Measurements from ENCODE around the gene FGF21.
"Not testable (repeated sequence)": the region's sequence is repeated elsewhere in the genome, so short reads cannot be mapped to it uniquely, and the experiment has no call there.

The FGF21 gene

DNA sequence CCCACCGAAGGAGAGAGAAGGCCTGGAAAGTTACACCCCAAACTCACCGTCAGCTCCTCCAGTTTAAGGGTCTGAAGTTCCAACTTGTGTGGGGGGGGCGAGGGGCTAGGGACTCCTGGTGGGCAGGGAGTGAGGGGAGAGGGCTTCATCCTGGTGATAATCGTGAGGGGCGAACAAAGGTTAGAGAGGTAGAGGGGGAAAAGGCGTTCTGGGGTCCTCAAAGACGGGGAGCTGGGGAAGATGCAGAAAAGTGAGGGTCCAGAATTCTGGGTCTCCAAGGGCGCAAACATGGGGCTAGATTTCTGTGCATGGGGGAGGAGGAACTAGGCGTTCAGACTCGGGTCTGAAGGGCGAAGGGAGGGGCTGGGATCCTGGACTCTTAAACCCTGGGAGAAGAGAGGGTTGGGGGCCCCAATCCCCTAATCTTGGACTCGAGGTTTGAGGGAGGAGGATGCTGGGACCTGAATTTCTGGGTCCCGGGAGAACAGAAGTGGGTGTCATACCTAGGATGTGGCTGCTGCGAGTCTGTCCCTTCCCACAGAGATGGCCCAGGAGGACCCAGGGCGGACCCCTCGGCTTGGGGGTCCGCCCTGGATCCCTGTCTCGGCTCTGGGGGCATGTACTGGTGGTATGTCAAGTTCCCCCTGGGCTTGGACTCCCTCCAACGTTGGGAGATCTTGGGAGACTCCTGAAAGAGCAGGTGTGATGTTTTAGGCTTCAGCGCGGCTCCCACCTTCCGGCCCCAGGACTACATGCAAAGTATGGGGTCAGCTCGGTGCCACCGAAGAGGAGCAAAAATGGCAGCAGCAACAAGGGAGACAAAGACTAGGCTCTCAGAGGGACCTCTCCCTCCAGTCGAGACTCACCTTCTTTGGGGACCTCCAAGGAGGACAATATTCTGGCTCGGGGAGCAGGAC is 40.3 kb upstream of the FGF21 start:
- TF ChIP-seq, protein P1, sequence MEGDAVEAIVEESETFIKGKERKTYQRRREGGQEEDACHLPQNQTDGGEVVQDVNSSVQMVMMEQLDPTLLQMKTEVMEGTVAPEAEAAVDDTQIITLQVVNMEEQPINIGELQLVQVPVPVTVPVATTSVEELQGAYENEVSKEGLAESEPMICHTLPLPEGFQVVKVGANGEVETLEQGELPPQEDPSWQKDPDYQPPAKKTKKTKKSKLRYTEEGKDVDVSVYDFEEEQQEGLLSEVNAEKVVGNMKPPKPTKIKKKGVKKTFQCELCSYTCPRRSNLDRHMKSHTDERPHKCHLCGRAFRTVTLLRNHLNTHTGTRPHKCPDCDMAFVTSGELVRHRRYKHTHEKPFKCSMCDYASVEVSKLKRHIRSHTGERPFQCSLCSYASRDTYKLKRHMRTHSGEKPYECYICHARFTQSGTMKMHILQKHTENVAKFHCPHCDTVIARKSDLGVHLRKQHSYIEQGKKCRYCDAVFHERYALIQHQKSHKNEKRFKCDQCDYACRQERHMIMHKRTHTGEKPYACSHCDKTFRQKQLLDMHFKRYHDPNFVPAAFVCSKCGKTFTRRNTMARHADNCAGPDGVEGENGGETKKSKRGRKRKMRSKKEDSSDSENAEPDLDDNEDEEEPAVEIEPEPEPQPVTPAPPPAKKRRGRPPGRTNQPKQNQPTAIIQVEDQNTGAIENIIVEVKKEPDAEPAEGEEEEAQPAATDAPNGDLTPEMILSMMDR (IDR thresholded peaks at IDR 0.05; ENCODE audit: low read depth, low read length, missing control alignments) = no peak
- H3K4me3 ChIP-seq (replicated peaks; ENCODE audit: low read depth, low read length) = peak overlapping the region; percentile 54
- DNase-seq (ENCODE audit: extremely low read depth, low read depth) = no peak

DNA sequence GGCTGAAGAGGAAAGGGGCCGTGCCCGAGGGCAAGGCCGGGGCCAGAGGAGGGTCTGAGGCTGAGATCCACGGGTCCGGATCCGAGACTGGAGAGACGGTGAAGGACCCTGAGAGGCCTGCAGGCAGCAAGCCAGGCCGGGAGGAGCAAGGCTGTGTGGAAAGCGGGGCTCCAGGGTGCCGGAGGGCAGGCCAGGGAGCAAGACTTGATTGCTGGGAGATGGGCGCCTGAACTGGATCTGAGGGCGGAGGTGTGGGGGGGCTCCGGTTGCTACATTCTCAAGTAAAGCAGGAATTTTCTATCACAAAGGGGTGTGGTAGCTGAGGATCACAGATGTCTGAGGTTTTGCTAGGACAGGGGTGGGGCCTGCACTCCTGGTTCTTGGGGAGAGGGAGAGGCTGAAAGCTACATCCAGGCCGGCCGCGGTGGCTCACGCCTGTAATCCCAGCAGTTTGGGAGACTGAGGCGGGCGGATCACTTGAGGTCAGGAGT is 39.6 kb upstream of the FGF21 start:
- peak overlapping the region; percentile 54 for H3K4me3 ChIP-seq (replicated peaks; ENCODE audit: low read depth, low read length)
- DNase-seq (ENCODE audit: extremely low read depth, low read depth) = no peak
- TF ChIP-seq, protein P1 (IDR thresholded peaks at IDR 0.05; ENCODE audit: low read depth, low read length, missing control alignments) = no peak

DNA sequence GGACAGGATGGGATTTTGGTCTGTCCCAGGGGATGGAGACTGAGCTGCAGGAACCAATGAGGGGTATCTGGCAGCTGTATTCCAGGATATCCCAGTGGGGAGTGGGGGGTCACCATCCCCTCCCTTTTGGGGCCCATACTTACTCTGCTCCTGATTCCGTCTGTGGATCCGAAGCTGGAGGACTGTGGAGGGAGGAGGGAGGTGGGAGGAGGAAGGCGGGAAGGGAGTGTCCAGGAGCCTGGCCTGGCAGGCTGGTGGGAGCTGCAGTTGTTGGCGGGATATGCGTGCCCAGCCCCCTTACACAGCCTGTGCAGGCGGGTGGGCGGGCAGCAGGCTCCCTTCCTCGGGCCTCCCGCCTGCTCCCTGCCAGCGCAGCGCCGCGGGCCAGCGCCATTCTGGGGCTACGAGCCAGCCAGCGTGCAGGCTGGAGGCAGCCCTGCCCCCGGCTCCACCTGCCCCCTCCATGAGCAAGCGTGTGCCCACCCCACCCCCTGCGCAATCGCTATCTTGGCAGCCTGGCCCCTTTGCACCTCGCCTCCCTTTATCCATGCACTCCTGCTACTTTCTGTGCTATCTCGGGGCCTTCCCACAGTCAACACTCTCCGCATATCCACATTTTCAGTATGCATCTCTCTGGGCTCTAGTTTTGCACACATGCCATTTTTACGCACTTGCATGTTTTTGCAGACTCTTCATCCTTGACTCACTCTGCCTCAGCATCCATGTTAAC is 38.6 kb upstream of the FGF21 start:
- peak overlapping the region; percentile 54 for H3K4me3 ChIP-seq (replicated peaks; ENCODE audit: low read depth, low read length)
- no peak for DNase-seq (ENCODE audit: extremely low read depth, low read depth)
- TF ChIP-seq, protein P1 (IDR thresholded peaks at IDR 0.05; ENCODE audit: low read depth, low read length, missing control alignments) = no peak

DNA sequence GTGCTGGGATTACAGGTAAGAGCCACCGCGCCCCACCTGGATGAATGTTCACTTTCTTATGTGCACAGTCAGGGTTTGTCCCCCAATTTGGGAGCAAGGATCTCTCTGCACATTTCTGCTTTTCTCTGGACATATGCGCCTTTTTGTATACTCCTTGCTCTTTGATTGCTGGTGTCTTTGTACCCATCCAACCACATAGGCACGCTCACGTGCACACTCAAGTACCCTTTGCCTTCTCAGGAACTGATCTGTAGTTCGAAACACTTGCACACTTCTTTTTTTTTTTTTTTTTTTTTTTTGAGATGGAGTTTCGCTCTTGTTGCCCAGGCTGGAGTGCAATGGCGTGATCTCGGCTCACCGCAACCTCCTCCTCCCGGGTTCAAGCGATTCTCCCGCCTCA is 37.2 kb upstream of the FGF21 start:
- DNase-seq (ENCODE audit: extremely low read depth, low read depth); H3K4me3 ChIP-seq (replicated peaks; ENCODE audit: low read depth, low read length): not testable (repeated sequence)

DNA sequence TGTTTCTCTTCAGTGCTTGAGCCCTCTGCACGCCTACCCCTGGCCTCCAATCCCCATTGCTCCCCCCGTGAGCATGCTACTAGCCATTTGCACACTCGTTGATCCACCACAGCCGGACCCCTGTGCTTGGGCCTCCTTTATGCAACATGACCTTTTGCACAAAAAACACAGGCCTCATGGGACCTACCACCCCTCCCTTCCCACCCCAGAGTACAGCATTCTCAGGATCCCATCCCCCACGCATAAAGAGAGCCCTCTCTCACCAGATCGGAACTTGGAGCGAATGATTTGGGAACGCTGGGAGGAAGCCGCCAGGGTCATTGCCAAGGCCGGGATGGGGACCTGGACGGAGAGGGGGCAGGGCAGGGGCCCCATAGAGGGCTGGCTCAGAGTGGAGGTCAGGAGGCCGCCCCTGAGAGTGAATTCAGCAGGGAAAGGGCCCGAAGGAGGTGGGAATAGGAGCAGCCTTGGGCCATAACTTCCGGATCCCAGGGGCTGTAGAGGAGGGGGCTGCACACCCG is 36.6 kb upstream of the FGF21 start:
- TF ChIP-seq, protein P1 (IDR thresholded peaks at IDR 0.05; ENCODE audit: low read depth, low read length, missing control alignments) = no peak

DNA sequence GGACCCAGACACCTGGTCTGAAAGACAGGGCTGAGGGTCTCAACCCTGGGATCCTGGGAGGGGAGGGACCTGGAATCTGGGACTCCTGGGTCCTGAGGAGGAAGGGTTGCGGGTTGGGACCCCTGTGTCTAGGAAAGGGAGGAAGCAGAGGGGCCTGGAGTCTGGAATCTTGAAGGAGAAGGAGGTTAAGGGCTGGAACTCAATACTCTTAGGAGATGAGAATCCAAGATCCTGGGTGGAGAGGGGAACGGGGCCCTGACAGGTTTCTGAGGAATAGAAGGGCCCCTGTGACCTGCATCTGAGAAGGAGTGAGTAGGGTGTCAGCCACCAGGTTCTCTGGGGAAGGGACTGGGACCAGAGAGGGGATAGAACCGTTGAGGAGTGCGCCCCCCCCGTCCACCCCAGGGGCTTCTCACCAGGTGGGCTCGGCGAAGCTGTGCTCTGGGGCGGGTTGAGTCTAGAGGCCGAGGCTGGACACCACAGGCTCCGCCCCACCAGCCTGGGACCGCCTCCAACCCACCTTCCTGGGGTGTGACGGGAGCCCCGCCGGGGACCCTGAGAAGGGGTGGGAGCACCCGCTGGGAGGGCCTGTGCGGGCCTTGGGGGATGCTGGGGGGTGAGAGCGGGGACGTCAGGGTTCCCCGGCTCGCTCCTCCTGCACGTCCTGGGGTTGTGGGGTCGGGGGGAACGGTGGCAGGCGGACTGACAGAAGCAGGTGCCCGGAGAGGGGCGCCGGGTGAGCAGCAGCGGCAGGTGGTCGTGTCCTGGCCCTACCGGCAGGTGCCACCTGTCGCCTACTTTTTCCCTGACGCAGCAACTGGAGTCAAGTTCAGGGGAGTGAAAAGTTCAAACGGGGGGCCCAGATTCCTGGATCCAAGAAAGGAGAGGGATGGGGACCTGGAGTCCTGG is 35.8 kb upstream of the FGF21 start, which contains the start of gene MAMSTR:
TSS of gene MAMSTR (minus strand) at position 463 of the 909 bp plus-strand sequence. CDS start 694 bp downstream, outside the sequence.
- H3K4me3 ChIP-seq (replicated peaks; ENCODE audit: low read depth, low read length) = peak within 1 kb of the TSS; percentile 56
- no peak for DNase-seq (ENCODE audit: extremely low read depth, low read depth)
- TF ChIP-seq, protein P1 (IDR thresholded peaks at IDR 0.05; ENCODE audit: low read depth, low read length, missing control alignments) = no peak

More for the DNA sequence above, 36.6 kb upstream of the FGF21 start:
- DNase-seq (ENCODE audit: extremely low read depth, low read depth) = no peak
- H3K4me3 ChIP-seq (replicated peaks; ENCODE audit: low read depth, low read length) = no peak overlapping the region
